GDM1 (cell line): ENCODE measurements around the gene SYCP2L.
"Not testable (repeated sequence)": the region's sequence is repeated elsewhere in the genome, so short reads cannot be mapped to it uniquely, and the experiment has no call there.

Experiments
- DNase-seq: peaks from one replicate; lab custom pipeline; 2025; lab: John Stamatoyannopoulos, UW

The SYCP2L gene

GRCh38 chr6:10886691-10887502 lies at the start of gene SYCP2L:
SYCP2L (plus strand) TSS chr6:10887052; CDS start chr6:10887127, 75 bp downstream.
- DNase-seq: no peak

DNA sequence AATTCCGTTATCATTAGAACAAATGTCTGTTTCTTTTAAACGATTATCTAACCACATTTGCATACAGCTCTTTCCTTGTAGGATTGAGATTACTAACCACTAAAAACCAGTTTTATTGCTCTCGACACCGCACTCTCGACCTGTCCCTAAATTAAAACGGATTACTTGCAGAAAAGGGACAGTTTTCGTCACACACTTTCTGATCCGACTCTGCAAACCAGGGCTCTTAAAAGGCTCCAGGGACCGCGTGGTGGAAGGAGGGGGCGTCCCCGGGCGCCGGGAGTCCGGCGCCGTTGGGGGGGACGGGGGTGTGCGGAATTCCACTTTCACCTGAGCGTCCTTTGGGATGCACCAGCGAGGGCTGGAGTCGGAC lies 49.2 kb upstream of the SYCP2L start:
- no peak for DNase-seq

- DNase-seq: peak; percentile 42
Measured at GRCh38 chr6:10837995-10838793, 48.7 kb upstream of the SYCP2L start, which contains the start of gene MAK. MAK (minus strand) TSS chr6:10838539; CDS start chr6:10830648, 7,891 bp downstream.

GRCh38 chr6:10838794-10839333 lies 48.0 kb upstream of the SYCP2L start:
- DNase-seq: no peak

- no peak for DNase-seq
Measured at GRCh38 chr6:10843554-10843953, 43.3 kb upstream of the SYCP2L start.

DNA sequence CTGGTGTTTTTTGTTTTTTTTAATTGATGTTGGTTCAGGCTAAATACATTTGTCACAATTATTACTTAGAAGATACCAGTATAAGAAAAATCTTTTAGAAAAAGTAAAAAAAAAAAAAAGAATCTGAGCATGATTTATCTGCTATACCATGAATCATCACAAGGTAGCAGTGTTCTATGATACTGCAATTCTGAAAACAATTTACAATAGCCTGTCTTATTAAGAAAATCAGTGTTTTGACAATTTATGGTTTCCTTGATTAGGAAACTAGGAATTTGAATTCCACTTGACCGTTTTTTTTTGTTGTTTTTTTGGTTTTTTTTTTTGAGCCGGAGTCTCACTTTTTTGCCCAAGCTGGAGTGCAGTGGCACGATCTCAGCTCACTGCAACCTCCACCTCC lies 39.2 kb upstream of the SYCP2L start:
- DNase-seq: no peak

- DNase-seq: no peak
Measured at GRCh38 chr6:10849901-10850300, 37.0 kb upstream of the SYCP2L start.

DNA sequence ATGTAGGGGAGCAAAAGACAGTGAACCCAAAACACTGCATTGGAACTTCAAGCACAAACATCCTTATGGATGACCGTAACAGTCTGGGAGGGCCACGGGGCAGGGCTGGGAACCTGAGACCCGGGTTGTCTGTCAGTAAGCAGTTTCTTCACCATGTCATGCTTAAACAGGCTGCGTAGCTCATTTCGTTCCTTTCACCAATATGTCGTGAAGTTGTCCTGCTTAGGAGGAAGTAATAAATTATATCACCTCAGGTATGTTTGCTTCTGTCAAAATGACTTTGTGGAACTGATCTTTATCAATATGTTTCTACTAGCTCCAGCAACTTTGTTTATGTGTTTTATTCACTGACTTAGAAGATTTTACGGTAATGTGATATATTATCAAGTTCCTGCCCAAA lies 36.1 kb upstream of the SYCP2L start:
- DNase-seq: no peak

- DNase-seq: no peak
Measured at GRCh38 chr6:10852361-10852960, 34.4 kb upstream of the SYCP2L start.

- DNase-seq: not testable (repeated sequence)
Measured at GRCh38 chr6:10853849-10854300, 33.0 kb upstream of the SYCP2L start.

GRCh38 chr6:10854922-10855632 lies 31.8 kb upstream of the SYCP2L start:
- DNase-seq: no peak

DNA sequence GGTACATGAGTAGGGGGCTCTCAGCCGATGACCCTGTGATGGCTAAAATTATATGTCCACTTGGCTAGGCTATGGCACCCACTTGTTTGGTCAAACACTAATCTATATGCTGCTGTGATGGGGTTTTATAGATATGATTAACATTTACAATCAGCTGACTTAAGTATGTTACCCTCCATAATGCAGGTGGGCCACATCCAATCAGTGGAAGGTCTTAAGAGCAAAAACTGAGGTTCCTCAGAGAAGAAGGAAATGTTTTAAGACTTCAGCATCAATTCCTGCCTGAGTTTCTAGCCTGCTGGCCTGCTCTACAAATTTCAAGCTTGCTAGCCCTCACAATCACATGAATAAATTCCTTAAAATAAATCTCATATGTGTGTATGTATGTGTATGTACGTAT lies 29.6 kb upstream of the SYCP2L start:
- no peak for DNase-seq

DNA sequence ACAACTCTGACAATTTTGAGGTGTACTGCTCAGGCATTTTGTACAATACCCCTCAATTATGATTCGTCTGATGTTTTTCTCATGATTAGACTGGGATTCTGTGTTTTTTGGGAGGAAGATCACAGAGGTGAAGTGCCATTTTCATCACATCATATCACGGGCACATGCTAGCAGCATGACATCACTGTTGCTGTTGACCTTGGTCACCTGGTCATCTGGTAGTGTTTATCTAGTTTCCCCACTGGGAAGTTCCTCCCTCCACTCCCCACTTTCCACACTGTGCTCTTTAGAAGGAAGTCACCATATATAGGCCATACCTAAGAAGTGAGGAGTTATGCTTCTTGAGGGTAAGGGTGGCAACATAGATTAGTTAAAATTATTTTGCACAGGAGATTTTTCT lies 25.8 kb upstream of the SYCP2L start:
- no peak for DNase-seq

- DNase-seq: no peak
Measured at GRCh38 chr6:10862361-10862760, 24.5 kb upstream of the SYCP2L start.

GRCh38 chr6:10863031-10863430 lies 23.8 kb upstream of the SYCP2L start:
- not testable (repeated sequence) for DNase-seq

DNA sequence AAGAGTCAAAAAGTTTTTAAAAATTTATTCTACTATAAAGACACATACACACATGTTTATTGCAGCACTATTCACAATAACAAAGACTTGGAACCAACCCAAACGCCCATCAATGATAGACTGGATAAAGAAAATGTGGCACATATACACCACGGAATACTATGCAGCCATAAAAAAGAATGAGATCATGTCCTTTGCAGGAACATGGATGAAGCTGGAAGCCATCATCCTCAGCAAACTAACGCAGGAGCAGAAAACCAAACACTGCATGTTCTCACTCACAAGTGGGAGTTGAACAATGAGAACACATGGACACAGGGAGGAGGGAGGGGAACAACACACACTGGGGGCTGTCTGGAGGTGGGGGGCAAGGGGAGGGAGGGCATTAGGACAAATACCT lies 20.1 kb upstream of the SYCP2L start:
- DNase-seq: not testable (repeated sequence)

DNA sequence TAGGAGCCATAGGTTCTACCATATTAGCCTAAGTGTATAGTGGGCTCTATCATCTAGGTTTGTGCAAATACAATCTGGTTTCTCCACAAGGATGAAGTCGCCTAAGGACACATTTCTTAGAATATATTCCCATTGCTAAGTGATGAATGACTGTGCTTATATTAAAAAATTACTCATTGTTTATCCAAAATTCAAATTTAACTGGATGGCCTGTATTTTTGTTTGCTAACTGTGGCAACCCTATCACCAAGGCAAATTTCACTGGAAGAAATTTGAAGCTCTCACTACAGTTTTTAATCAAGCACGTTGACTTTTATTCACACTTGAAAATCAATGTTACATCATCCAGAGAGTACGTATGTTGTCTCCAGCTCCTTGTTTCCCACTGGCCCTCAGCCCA lies 18.9 kb upstream of the SYCP2L start:
- DNase-seq: no peak

DNA sequence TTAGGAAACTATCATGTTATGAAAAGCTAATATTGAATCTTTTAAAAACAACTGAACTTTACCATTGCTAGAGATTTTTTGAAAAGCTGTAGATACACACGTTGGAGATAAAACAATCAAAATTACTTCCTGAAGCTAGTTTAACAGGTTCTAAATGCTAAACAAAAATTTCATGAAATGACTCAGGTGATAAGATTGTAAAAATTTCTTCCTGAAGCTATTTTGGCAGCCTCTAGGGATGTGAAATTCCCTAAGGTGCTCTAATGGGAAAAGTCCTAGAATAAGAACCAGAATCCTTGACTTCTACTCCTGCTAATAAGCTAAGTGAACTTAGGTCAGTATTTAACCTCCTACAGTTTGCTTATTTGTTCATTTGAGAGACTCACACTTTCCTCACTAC lies 13.5 kb upstream of the SYCP2L start:
- no peak for DNase-seq

- no peak for DNase-seq
Measured at GRCh38 chr6:10874207-10874606, 12.6 kb upstream of the SYCP2L start.

GRCh38 chr6:10875026-10875425 lies 11.8 kb upstream of the SYCP2L start:
- DNase-seq: no peak

- no peak for DNase-seq
Measured at GRCh38 chr6:10877012-10877411, 9.8 kb upstream of the SYCP2L start.

DNA sequence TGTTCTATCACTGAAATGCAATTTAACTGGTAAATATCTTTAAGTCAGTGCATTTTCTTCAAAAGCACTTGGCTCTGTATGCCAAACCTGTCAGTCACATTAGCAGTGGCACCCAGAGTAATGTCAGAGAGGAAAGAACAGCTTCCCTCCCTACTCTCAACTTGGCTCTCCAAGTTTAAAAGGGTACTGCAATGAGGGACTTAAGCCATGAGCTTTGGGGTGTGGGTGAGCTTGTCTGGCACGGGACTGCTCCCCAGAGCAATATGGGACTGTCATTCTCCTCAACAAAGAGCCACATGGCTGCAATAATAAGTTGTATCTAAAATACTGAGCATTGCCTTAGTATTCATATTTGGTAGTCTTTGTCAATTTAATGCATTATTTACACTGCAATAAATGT lies 9.0 kb upstream of the SYCP2L start:
- DNase-seq: no peak
